ENCODE data around the gene SACS.

Gene SACS

GRCh38 chr13:23433171-23434153 is at the start of gene SACS:
TSS of gene SACS (minus strand) at chr13:23433702. CDS start at chr13:23411239, 22,463 bp downstream.
- DNase-seq (ENCODE audit: low spot score): no peak

GRCh38 chr13:23480324-23480723 is 46.8 kb upstream of the SACS start:
- no peak for DNase-seq (ENCODE audit: low spot score)

- DNase-seq (ENCODE audit: low spot score): no peak
Observed at GRCh38 chr13:23477101-23477500, 43.6 kb upstream of the SACS start.

GRCh38 chr13:23473221-23473620 is 39.7 kb upstream of the SACS start:
- no peak for DNase-seq (ENCODE audit: low spot score)

GRCh38 chr13:23472189-23472588 is 38.7 kb upstream of the SACS start:
- DNase-seq (ENCODE audit: low spot score): no peak

GRCh38 chr13:23470790-23471614 is 37.5 kb upstream of the SACS start:
- DNase-seq (ENCODE audit: low spot score): no peak

- no peak for DNase-seq (ENCODE audit: low spot score)
Observed at GRCh38 chr13:23469951-23470421, 36.5 kb upstream of the SACS start.

GRCh38 chr13:23468811-23469210 is 35.3 kb upstream of the SACS start:
- DNase-seq (ENCODE audit: low spot score): no peak

- no peak for DNase-seq (ENCODE audit: low spot score)
Observed at GRCh38 chr13:23467932-23468278, 34.4 kb upstream of the SACS start.

- no peak for DNase-seq (ENCODE audit: low spot score)
Observed at GRCh38 chr13:23467048-23467931, 33.8 kb upstream of the SACS start.

- no peak for DNase-seq (ENCODE audit: low spot score)
Observed at GRCh38 chr13:23466144-23467002, 32.9 kb upstream of the SACS start.

GRCh38 chr13:23463661-23464060 is 30.2 kb upstream of the SACS start:
- DNase-seq (ENCODE audit: low spot score): no peak

- DNase-seq (ENCODE audit: low spot score): no peak
Observed at GRCh38 chr13:23462815-23463559, 29.5 kb upstream of the SACS start.

GRCh38 chr13:23461544-23461943 is 28.0 kb upstream of the SACS start:
- no peak for DNase-seq (ENCODE audit: low spot score)

GRCh38 chr13:23460921-23461320 is 27.4 kb upstream of the SACS start:
- DNase-seq (ENCODE audit: low spot score): no peak

- no peak for DNase-seq (ENCODE audit: low spot score)
Observed at GRCh38 chr13:23460309-23460708, 26.8 kb upstream of the SACS start.

- no peak for DNase-seq (ENCODE audit: low spot score)
Observed at GRCh38 chr13:23458989-23459388, 25.5 kb upstream of the SACS start.

GRCh38 chr13:23456437-23457210 is 23.1 kb upstream of the SACS start:
- DNase-seq (ENCODE audit: low spot score): no peak

Measured in LoVo (cell line).